ENCODE results near the gene ZNF100.
"Not testable (repeated sequence)": the region's sequence is repeated elsewhere in the genome, so short reads cannot be mapped to it uniquely, and the experiment has no call there.

- TF ChIP-seq POLR2A, CTCF, POLR2AphosphoS5 (IDR thresholded peaks at IDR 0.05): not testable (repeated sequence)
Measured at GRCh38 chr19:21673479-21673878, 93.9 kb downstream of the ZNF100 start.
